NCI-H82 treated with DMSO at 0.1 percent for 48 hours (cell line): Measurements from ENCODE around the gene IGHMBP2.
"Not testable (repeated sequence)": the region's sequence is repeated elsewhere in the genome, so short reads cannot be mapped to it uniquely, and the experiment has no call there.

ENCODE experiments used
- DNase-seq: peaks from one replicate; lab custom pipeline; 2025; ENCODE audit not compliant: unreplicated experiment; lab: John Stamatoyannopoulos, UW

IGHMBP2 gene

DNA sequence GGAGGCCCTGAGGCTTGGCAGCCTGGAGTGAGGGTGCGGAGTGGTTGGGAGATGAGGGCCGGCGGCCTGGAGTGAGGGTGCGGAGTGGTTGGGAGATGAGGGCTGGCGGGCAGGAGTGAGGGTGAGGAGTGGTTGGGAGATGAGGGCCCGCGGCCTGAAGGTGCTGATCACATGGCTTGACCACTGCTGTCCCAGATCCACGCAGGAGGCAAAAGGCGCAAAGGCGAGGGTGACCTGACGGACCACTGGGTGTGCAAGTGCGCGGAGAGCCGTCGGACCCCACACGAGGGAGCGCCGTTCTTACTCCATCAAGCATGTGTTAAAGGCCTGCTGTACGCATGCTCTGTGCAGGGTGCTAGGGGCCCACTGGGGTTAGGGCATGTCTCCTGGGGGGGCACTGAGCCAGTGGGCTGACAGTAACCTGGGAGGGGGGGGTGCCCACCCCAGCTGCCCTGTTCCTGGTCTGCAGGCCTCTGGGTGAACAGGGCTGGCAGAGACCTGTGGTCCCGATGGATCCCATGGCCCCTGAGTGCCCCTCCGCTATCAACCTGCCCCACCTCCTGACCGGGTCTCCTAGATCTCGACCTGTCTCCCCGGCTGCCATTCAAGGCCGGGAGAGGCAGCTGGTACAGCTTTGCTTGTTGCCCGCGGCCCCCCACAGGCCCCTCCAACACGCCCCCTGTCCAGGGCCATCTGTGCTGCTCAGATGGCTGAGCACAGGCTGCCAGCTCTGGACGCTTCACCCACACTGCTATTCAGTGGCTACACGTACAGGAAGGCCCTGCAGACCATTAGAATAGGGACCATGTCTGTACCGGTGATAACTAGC is 56.0 kb downstream of the IGHMBP2 start:
- DNase-seq: no peak

DNA sequence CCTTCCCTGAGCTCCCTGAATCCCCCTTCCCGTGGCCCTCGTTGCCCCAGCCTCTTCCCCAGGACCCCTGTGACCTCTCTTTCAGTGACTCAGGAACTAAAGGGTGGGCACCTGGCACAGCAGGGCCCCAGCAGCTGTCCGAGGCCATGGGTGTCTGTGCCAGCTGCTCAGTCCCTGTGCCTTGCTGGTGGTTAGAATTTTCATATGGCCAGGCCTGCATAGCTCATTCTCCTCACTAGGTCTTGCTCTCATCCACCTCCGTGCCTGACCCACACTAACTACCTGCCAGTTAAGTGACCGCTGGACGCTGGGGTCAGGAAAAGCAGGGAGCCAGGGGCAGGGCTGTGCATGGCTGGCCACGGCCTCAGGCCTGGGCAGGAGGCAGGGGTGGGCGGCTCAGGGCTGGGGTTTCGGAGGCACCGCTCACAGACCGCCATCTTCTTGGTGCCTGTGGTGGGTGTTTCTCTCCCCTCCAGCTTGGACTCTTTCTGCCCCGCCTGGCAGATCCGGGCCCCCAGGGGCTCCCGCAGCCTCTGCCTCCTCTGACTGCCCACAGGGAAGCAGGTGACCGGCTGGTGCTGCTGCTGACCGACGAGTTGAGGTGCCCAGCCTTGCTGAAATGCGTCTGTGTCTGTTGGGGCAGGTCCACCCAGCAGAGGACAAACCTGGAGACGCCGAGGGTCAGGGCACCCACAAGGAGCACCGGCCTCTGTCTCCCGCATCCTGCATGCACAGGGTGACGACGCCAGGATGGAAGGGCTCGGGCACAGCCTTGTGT is 56.8 kb downstream of the IGHMBP2 start:
- DNase-seq: no peak

DNA sequence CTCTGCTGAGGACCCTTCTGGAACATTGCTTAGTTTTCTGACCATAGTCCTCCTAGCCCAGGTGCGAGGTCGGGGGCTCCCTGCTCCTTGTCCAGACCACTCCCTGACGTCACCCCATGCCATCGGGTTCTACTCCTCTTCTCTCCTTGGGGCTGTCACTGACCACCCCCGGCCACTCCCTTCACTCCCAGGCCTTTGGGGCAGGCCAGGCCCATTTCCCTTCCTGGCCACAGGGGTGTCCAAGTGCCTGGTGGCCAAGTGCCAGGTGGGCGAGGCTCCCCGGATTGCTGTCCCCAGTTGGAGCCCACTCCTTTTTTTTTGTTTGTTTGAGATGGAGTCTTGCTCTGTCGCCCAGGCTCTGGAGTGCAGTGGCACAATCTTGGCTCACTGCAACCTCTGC is 57.6 kb downstream of the IGHMBP2 start:
- no peak for DNase-seq

GRCh38 chr11:68962527-68963250 is 59.0 kb downstream of the IGHMBP2 start:
- DNase-seq: no peak

DNA sequence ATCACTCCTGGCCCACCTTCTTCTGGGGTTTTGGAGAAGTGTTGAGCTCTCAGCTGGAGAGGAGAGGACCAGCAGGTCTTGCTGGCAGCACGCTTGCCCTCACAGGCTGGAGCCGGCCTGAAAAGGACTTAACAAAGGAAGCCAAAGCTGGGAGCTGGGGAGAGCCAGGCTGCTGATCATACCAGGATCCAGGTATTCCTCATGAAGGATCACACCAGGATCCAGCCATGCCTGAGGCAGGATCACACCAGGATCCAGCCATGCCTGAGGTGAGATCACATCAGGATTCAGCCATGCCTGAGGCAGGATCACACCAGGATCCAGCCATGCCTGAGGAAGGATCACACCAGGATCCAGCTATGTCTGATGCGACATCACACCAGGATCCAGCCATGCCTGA is 60.1 kb downstream of the IGHMBP2 start:
- no peak for DNase-seq

GRCh38 chr11:68965901-68966853 is 62.5 kb downstream of the IGHMBP2 start:
- DNase-seq: no peak

GRCh38 chr11:68966894-68967780 is 63.4 kb downstream of the IGHMBP2 start:
- DNase-seq: no peak

- no peak for DNase-seq
Observed at GRCh38 chr11:68968306-68969250, 64.9 kb downstream of the IGHMBP2 start.

DNA sequence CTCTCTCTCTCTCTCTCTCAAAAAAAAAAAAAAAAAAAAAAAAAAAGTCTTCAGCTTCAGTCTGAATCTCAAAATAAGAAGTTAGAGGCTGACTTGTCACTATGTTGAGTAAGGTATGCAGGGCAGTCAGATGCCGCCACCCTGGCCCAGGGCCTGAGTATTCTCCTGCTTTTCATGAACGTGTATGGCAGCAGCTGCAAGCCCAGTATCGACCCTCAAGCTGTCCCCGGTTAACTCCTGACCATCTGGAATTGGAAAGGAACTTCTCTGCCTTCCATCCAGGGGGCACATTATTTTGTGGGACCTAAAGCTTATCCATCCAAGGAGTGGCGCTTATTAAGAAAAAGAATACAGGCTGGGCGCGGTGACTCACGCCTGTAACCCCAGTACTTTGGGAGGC is 65.7 kb downstream of the IGHMBP2 start:
- no peak for DNase-seq

GRCh38 chr11:68970921-68971636 is 67.4 kb downstream of the IGHMBP2 start:
- DNase-seq: no peak

- DNase-seq: no peak
Observed at GRCh38 chr11:68973219-68973618, 69.5 kb downstream of the IGHMBP2 start.

GRCh38 chr11:68973706-68974105 is 70.0 kb downstream of the IGHMBP2 start:
- not testable (repeated sequence) for DNase-seq

GRCh38 chr11:68974421-68975194 is 70.9 kb downstream of the IGHMBP2 start:
- DNase-seq: no peak

GRCh38 chr11:68976095-68976494 is 72.4 kb downstream of the IGHMBP2 start:
- DNase-seq: no peak

- no peak for DNase-seq
Observed at GRCh38 chr11:68976563-68976962, 72.9 kb downstream of the IGHMBP2 start.

DNA sequence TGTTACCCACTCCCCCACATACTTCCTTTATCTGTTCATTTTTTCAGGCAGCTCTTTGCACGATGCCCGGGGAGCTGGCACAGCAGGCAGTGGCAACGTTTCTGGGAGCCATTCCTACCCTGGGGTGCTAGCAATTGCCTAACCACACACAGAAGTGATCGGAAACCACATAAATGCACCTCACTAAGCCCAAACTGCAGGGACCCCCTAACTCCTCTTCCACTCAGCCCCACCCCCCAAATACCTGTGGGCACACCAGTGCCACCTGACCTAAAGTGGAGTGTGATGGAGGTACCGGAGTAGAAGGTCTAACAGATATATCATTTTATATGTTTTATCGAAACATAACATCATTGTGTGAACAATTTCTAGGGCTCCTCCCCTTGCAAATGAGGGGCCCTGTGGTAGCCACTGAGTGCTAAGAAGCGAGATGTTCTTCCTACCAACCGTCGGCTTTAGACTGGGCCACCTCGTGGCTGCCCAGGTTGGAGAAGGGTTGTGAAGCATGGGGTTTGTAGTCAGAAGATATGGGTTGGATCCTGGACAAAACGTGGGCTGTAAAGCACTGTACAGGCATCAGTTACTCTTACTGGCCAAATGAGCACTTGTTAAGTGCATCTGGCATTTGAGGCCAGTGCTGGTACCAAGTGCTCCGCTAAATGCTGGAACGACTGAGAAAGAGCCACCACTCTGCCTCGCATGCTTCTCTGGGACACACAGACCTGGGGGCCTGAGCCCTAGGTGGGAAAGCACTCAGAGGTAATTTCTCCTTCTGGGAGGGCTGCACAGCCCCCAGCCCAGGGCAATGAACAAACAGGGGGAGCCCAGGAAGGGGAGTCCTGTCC is 74.3 kb downstream of the IGHMBP2 start:
- DNase-seq: no peak
